Spleen (tissue), 11 donors: Measurements from ENCODE around the gene U2AF1L4. TPM values are rescaled to one million over a fixed set of nuclear protein-coding genes. Genes with fewer than 3 reads are reported as not detected.

Experiments
- DNase-seq: peaks from one replicate; pipeline ENCODE4 v3.0.0-alpha.2; 2020
- H3K27ac ChIP-seq, 8 donors: fragments of 200-600 bp; sonication (generic) in 7 of 8; 1 replicate in 4 of 8; 2 replicates in 4 of 8; pipeline versions ENCODE4 v1.5.0 to v1.8.0; 2016 to 2021; ENCODE audit warnings: inconsistent platforms in 4 of 8, mild to moderate bottlenecking in 4 of 8, moderate library complexity in 1 of 8
- H3K27me3 ChIP-seq, 7 donors: fragments of 200-600 bp; sonication (generic) in 6 of 7; replicated peaks in 1 of 7; 1 replicate in 4 of 7; 2 replicates in 3 of 7; pipeline versions ENCODE4 v1.5.0 to v1.8.0; 2016 to 2021; ENCODE audit warnings: inconsistent platforms in 3 of 7, mild to moderate bottlenecking in 1 of 7
- H3K36me3 ChIP-seq, 6 donors: fragments of 200-600 bp; sonication (generic) in 5 of 6; 1 replicate in 4 of 6; 2 replicates in 2 of 6; pipeline versions ENCODE4 v1.5.0 to v1.8.0; 2016 to 2021; ENCODE audit warnings: inconsistent platforms in 2 of 6
- H3K4me1 ChIP-seq, 6 donors: fragments of 200-600 bp; sonication (generic) in 5 of 6; 1 replicate in 3 of 6; 2 replicates in 3 of 6; pipeline versions ENCODE4 v1.5.0 to v1.8.0; 2016 to 2021; ENCODE audit warnings: inconsistent platforms in 3 of 6
- H3K4me3 ChIP-seq, 8 donors: fragments of 200-600 bp; sonication (generic) in 7 of 8; 1 replicate in 4 of 8; 2 replicates in 4 of 8; pipeline versions ENCODE4 v1.5.0 to v1.8.0; 2016 to 2021; ENCODE audit warnings: inconsistent platforms in 4 of 8, mild to moderate bottlenecking in 4 of 8, moderate library complexity in 2 of 8
- H3K9me3 ChIP-seq, 8 donors: fragments of 200-600 bp; sonication (generic) in 7 of 8; 1 replicate in 4 of 8; 2 replicates in 4 of 8; pipeline versions ENCODE4 v1.5.0 to v1.8.0; 2016 to 2021; ENCODE audit warnings: inconsistent platforms in 4 of 8
- CTCF ChIP-seq, 11 experiments: fragments of 200-600 bp in 7 of 11; fragments of 450-650 bp in 4 of 11; sonication (generic) in 4 of 11; IDR thresholded peaks in 8 of 11; conservative IDR thresholded peaks in 3 of 11; 1 replicate in 7 of 11; 2 replicates in 4 of 11; pipeline versions ENCODE4 v1.4.0 to v1.8.0; 2016 to 2021; ENCODE audit warnings: antibody characterized with exemption in 11 of 11, inconsistent platforms in 4 of 11, mild to moderate bottlenecking in 1 of 11
- POLR2A ChIP-seq, 3 donors: fragments of 450-650 bp; IDR thresholded peaks; one replicate each; pipeline ENCODE4 v1.5.1; 2017; ENCODE audit warnings: antibody characterized with exemption in 3 of 3, mild to moderate bottlenecking in 1 of 3
- POLR2AphosphoS5 ChIP-seq, 3 donors: sonication (generic); formaldehyde crosslinking; IDR thresholded peaks; one replicate each; pipeline ENCODE4 v1.5.1; 2017; ENCODE audit warnings: antibody characterized with exemption in 3 of 3
- WGBS, 5 donors: extraction: QIAGEN DNeasy Blood & Tissue Kit in 3 of 5; methylation state at CpG; one replicate each; pipeline versions ENCODE4 v1.1.5 to v1.1.7; 2013 to 2018; 5-methylcytosine and 5-hydroxymethylcytosine counted together
- intact Hi-C: fragments of 100-400 bp; cut with DNase I; formaldehyde crosslinking; loops from one replicate; pipeline ENCODE4 v1.15.0; 2023; ENCODE audit warnings: low total_unique reads
- polyA plus RNA-seq, 3 donors: library from polyadenylated mRNA; stranded (reverse); fragments of 200-250 nt; gene quantifications; one replicate each; pipeline ENCODE4 v1.2.1, GENCODE V29; 2013
- total RNA-seq, 7 donors: library from RNA; depleted of rRNA in 3 of 7; stranded (reverse); fragments of >200 nt in 3 of 7; fragmentation: NEBNext Ultra II Directional in 4 of 7; extraction: Animal tissue kit (Norgen Biotek cat#: 25700) in 4 of 7; gene quantifications; one replicate each; pipeline versions ENCODE4 v1.1.0 to v1.2.1, GENCODE V29; 2016 to 2021
- donor health status: healthy with polysubstance abuse.
- donor health status: DM: no; HTN: no; CAD: no; lungs with moderate emphysema.
- donor health status: DM: no; HTN: no; CAD: no.
- donor health status: Bipolar disorder and iron deficiency.
- donor health status: healthy.
- donor health status: DM: no; HTN: no; CAD: no.
- donor health status: DM: yes; HTN: yes; CAD: no.

U2AF1L4 gene
- total and polyA plus RNA-seq, 10 donors = 27.2 to 96.5 (median 29.9) TPM

- peak overlapping the region; percentile 70 to 98 (median 92) for H3K27ac ChIP-seq
- no peaks in the 10 kb centered on the region for H3K27me3 ChIP-seq
- DNase-seq = peak; percentile 93
- H3K4me3 ChIP-seq = peak overlapping the region; percentile 75 to 97 (median 88)
- TF ChIP-seq CTCF (IDR thresholded peaks at IDR 0.05 in 8 of 11, conservative IDR thresholded peaks at IDR 0.05 in 3 of 11) (no peak), POLR2AphosphoS5 (IDR thresholded peaks at IDR 0.05) (peak in 2 of 3 donors; percentile 23 to 32)
- no peaks in the 10 kb centered on the region for H3K9me3 ChIP-seq
- intact Hi-C loops = loop anchor here (10.0 kb wide), 1 partner anchor 164 kb away; no protein-coding TSS in a partner anchor
- 1 to 2% (median 1%) methylated on average over 9 to 42 of the region's 42 CpGs for WGBS, 5 donors
- H3K4me1 ChIP-seq = peaks cover 32 to 87% (median 50%) of the 10 kb centered on the region in 6 donors
- H3K36me3 ChIP-seq = peaks cover 0 to 42% (median 35%) of the 10 kb centered on the region in 6 donors
Observed at GRCh38 chr19:35718345-35719041, 26.7 kb downstream of the U2AF1L4 start.

GRCh38 chr19:35717665-35718344 lies 27.4 kb downstream of the U2AF1L4 start, which contains the start of gene KMT2B:
Gene KMT2B (plus strand): TSS chr19:35718003. CDS start chr19:35718019, 16 bp downstream.
- H3K27ac ChIP-seq = peak within 1 kb of the TSS; percentile 88 to 98 (median 92)
- intact Hi-C loops = loop anchor here (10.0 kb wide), 1 partner anchor 163 kb away; no protein-coding TSS in a partner anchor
- peaks cover 32 to 89% (median 56%) of the 10 kb centered on the region in 6 donors for H3K4me1 ChIP-seq
- no peaks in the 10 kb centered on the region for H3K9me3 ChIP-seq
- H3K27me3 ChIP-seq = no peaks in the 10 kb centered on the region
- peaks cover 0 to 35% (median 28%) of the 10 kb centered on the region in 6 donors for H3K36me3 ChIP-seq
- DNase-seq = no peak
- TF ChIP-seq POLR2A (IDR thresholded peaks at IDR 0.05) = no peak
- no peak for TF ChIP-seq CTCF (IDR thresholded peaks at IDR 0.05 in 8 of 11, conservative IDR thresholded peaks at IDR 0.05 in 3 of 11)
- TF ChIP-seq POLR2AphosphoS5 (IDR thresholded peaks at IDR 0.05) = peak; percentile 29 to 51 (median 50)
- WGBS, 5 donors = 1% methylated on average over 23 to 108 of the region's 109 CpGs; no CpG with 5 or more reads in 1 of the 5 donors
- peak within 1 kb of the TSS; percentile 75 to 97 (median 88) for H3K4me3 ChIP-seq

GRCh38 chr19:35716801-35717664 lies 28.2 kb downstream of the U2AF1L4 start:
- peak overlapping the region; percentile 75 to 97 (median 88) for H3K4me3 ChIP-seq
- TF ChIP-seq POLR2AphosphoS5 (IDR thresholded peaks at IDR 0.05) (peak; percentile 72 to 84 (median 81)), CTCF (IDR thresholded peaks at IDR 0.05 in 8 of 11, conservative IDR thresholded peaks at IDR 0.05 in 3 of 11) (peak; percentile 83 to 97 (median 92)), POLR2A (IDR thresholded peaks at IDR 0.05) (no peak)
- intact Hi-C loops = loop anchor here (10.0 kb wide), 1 partner anchor 162 kb away; no protein-coding TSS in a partner anchor
- peak overlapping the region; percentile 88 to 98 (median 92) for H3K27ac ChIP-seq
- H3K9me3 ChIP-seq = no peaks in the 10 kb centered on the region
- WGBS, 5 donors = 0 to 1% (median 0%) methylated on average over 29 to 77 of the region's 77 CpGs
- H3K4me1 ChIP-seq = peaks cover 32 to 89% (median 63%) of the 10 kb centered on the region in 6 donors
- DNase-seq = peak; percentile 99
- H3K36me3 ChIP-seq = peaks cover 0 to 27% (median 20%) of the 10 kb centered on the region in 6 donors
- no peaks in the 10 kb centered on the region for H3K27me3 ChIP-seq
